ENCODE data around the gene RILP. TPM values are rescaled to one million over a fixed set of nuclear protein-coding genes. Genes with fewer than 3 reads are reported as not detected.

The RILP gene
- total and polyA plus RNA-seq, 10 of the 15 experiments (the other 5 are each of a cell fraction or from before 2014, with no cell fraction given): 0.60 to 6.1 (median 3.3) TPM; not detected in 1

DNA sequence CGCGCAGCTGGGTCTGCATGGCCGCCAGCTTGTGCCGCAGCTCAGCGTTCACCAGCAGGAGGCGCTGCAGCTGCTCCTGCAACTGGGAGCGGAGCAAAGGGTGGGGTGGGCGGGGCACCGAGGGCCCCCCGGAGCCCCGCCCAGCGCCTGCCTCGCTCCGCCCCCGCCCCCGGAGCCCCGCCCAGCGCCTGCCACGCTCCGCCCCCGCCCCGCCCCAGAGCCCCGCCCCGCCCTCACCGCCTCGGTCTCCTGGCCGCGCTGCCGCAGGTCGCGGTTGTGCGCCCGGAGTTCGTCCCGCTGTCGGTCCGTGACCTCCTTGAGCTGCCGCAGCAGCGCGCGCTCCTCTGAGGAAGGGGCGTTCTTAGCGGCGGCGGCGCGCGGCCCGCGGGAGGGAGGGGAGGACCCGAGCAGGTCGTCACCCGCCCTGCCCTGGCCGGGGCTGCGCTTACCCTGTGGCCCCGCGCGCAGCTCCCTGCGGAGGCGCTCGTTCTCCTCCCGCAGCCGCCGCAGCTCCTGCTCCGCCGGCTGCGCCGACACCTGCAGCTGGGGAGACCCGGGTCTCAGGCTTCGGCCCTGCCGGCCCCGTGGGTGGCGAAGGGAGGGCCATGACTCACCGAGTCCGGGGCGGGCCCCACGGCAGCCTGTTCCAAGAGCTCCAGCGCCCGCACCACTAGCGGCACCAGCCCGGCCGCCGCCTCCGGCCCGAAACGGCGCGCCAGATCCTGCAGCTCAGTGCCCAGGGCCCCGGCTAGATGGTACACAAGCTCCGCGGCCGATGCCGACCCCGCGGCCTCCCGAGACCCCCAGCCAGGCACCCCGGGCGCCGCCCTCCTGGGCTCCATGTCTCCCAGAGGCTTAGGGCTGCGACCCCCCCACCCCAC, 463 bp downstream of the RILP start:
- H3K4me3 ChIP-seq: peak overlapping the region; percentile 64; the same call in 1 of the 2 replicates
- H3K27me3 ChIP-seq (replicated peaks in 1 of 2; ENCODE audit: control insufficient read depth in 2 of 2, insufficient read depth in 2 of 2, low read length in 1 of 2): no peaks in the 10 kb centered on the region
- H3K4me1 ChIP-seq (ENCODE audit: control insufficient read depth, insufficient read depth, low read length): peaks cover 31% of the 10 kb centered on the region
- no TSS peak for BruUV-seq (replicated peaks)
- ATAC-seq: peak; percentile 70
- H3K27ac ChIP-seq (ENCODE audit: control insufficient read depth, insufficient read depth): peak overlapping the region; percentile 18
- ChIA-PET POLR2A (interaction anchor here (0.6 to 2.3 kb wide), 14 partner anchors 14 to 353 kb away, joined by 3 to 13 read pairs (median 3); partner anchors contain the start of gene PRPF8), CTCF (interaction anchor here (0.7 to 2.8 kb wide), 15 partner anchors 12 to 284 kb away, joined by 3 to 25 read pairs (median 4); no protein-coding TSS in a partner anchor), RAD21 (ENCODE audit: unreplicated experiment) (interaction anchor here (0.6 to 2.7 kb wide), 14 partner anchors 17 to 132 kb away, joined by 3 to 28 read pairs (median 4); partner anchors contain the start of genes INPP5K and SLC43A2), SMC1A (ENCODE audit: uncharacterized antibody, unreplicated experiment) (interaction anchor here (0.6 to 2.5 kb wide), 5 partner anchors 14 to 166 kb away, joined by 3 to 15 read pairs (median 3); no protein-coding TSS in a partner anchor)
- H3K9ac ChIP-seq (ENCODE audit: control insufficient read depth, insufficient read depth, low read length): peak overlapping the region; percentile 40
- WGBS (ENCODE audit: insufficient coverage, insufficient replicate concordance, low lambda C conversion rate, missing lambda C conversion rate): 2% methylated on average over 65 of the region's 100 CpGs
- no peak for FAIRE-seq
- no peaks in the 10 kb centered on the region for H4K20me1 ChIP-seq (ENCODE audit: control insufficient read depth, insufficient read depth)
- intact Hi-C loops (cut with micrococcal nuclease; ENCODE audit: unreplicated experiment) (loop anchor here (10.0 kb wide), 1 partner anchor 374 kb away; the partner anchor contains the start of genes BHLHA9 and TRARG1), in situ Hi-C loops (cut with MboI) (no loop called here)
- H3K79me2 ChIP-seq (ENCODE audit: control insufficient read depth, insufficient read depth, low read length): peaks cover 5% of the 10 kb centered on the region
- H3K36me3 ChIP-seq (ENCODE audit: control insufficient read depth in 2 of 2, insufficient read depth in 2 of 2, low read length in 1 of 2): peaks cover 22 to 25% of the 10 kb centered on the region in 2 experiments
- peak overlapping the region; percentile 86 for H3K4me2 ChIP-seq (ENCODE audit: control insufficient read depth, insufficient read depth)
- DNase-seq (ENCODE audit: low read depth, low spot score): peak; percentile 58
- H3K9me3 ChIP-seq (replicated peaks; ENCODE audit: control insufficient read depth, insufficient read depth, low read length): no peaks in the 10 kb centered on the region
- H2AFZ ChIP-seq (ENCODE audit: control insufficient read depth, low read depth, low read length): peak overlapping the region; percentile 49
- TF ChIP-seq ETV6 (conservative IDR thresholded peaks at IDR 0.05 in 1 of 2, IDR thresholded peaks at IDR 0.05 in 1 of 2; ENCODE audit: borderline replicate concordance in 1 of 2, low read depth in 1 of 2) (no peak), LARP7 (IDR thresholded peaks at IDR 0.05) (peak; percentile 76), YY1 (IDR thresholded peaks at IDR 0.05; ENCODE audit: low read depth, low read length) (peak; percentile 95), FOXM1 (IDR thresholded peaks at IDR 0.05; ENCODE audit: low read depth, low read length) (no peak), TCF12 (IDR thresholded peaks at IDR 0.05; ENCODE audit: low read depth, low read length) (peak; percentile 88), SMARCA5 (IDR thresholded peaks at IDR 0.05) (peak; percentile 11; the same call in 1 of the 2 replicates), TAF1 (IDR thresholded peaks at IDR 0.05; ENCODE audit: borderline replicate concordance, low read depth, low read length) (peak; percentile 7; the same call in 1 of the 2 replicates), HDAC2 (IDR thresholded peaks at IDR 0.05) (no peak), TBL1XR1 (IDR thresholded peaks at IDR 0.05; ENCODE audit: low read depth, low read length) (peak; percentile 18; the same call in 1 of the 2 replicates), RFX5 (IDR thresholded peaks at IDR 0.05; ENCODE audit: low read depth, low read length) (0 out of 2 replicates have a peak, but pooled peaks have one; percentile 41), SP1 (IDR thresholded peaks at IDR 0.05; ENCODE audit: low read depth, low read length) (peak; percentile 36), JUNB (IDR thresholded peaks at IDR 0.05) (no peak), GATAD2B (conservative IDR thresholded peaks at IDR 0.05; ENCODE audit: low read depth) (peak; percentile 7; the same call in 1 of the 2 replicates)
- TF ChIP-seq, protein P1, sequence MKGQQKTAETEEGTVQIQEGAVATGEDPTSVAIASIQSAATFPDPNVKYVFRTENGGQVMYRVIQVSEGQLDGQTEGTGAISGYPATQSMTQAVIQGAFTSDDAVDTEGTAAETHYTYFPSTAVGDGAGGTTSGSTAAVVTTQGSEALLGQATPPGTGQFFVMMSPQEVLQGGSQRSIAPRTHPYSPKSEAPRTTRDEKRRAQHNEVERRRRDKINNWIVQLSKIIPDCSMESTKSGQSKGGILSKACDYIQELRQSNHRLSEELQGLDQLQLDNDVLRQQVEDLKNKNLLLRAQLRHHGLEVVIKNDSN (IDR thresholded peaks at IDR 0.05; ENCODE audit: borderline replicate concordance, extremely low read length, insufficient read depth, low read depth, low read length): no peak
- TF ChIP-seq, protein P2, sequence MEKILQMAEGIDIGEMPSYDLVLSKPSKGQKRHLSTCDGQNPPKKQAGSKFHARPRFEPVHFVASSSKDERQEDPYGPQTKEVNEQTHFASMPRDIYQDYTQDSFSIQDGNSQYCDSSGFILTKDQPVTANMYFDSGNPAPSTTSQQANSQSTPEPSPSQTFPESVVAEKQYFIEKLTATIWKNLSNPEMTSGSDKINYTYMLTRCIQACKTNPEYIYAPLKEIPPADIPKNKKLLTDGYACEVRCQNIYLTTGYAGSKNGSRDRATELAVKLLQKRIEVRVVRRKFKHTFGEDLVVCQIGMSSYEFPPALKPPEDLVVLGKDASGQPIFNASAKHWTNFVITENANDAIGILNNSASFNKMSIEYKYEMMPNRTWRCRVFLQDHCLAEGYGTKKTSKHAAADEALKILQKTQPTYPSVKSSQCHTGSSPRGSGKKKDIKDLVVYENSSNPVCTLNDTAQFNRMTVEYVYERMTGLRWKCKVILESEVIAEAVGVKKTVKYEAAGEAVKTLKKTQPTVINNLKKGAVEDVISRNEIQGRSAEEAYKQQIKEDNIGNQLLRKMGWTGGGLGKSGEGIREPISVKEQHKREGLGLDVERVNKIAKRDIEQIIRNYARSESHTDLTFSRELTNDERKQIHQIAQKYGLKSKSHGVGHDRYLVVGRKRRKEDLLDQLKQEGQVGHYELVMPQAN (conservative IDR thresholded peaks at IDR 0.05): peak; percentile 55
- TF ChIP-seq, protein P3, sequence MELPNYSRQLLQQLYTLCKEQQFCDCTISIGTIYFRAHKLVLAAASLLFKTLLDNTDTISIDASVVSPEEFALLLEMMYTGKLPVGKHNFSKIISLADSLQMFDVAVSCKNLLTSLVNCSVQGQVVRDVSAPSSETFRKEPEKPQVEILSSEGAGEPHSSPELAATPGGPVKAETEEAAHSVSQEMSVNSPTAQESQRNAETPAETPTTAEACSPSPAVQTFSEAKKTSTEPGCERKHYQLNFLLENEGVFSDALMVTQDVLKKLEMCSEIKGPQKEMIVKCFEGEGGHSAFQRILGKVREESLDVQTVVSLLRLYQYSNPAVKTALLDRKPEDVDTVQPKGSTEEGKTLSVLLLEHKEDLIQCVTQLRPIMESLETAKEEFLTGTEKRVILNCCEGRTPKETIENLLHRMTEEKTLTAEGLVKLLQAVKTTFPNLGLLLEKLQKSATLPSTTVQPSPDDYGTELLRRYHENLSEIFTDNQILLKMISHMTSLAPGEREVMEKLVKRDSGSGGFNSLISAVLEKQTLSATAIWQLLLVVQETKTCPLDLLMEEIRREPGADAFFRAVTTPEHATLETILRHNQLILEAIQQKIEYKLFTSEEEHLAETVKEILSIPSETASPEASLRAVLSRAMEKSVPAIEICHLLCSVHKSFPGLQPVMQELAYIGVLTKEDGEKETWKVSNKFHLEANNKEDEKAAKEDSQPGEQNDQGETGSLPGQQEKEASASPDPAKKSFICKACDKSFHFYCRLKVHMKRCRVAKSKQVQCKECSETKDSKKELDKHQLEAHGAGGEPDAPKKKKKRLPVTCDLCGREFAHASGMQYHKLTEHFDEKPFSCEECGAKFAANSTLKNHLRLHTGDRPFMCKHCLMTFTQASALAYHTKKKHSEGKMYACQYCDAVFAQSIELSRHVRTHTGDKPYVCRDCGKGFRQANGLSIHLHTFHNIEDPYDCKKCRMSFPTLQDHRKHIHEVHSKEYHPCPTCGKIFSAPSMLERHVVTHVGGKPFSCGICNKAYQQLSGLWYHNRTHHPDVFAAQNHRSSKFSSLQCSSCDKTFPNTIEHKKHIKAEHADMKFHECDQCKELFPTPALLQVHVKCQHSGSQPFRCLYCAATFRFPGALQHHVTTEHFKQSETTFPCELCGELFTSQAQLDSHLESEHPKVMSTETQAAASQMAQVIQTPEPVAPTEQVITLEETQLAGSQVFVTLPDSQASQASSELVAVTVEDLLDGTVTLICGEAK (IDR thresholded peaks at IDR 0.05; ENCODE audit: borderline replicate concordance): no peak

All from GM12878 (cell line).